ENCODE data around the gene LYSMD4.
"Not testable (repeated sequence)": the region's sequence is repeated elsewhere in the genome, so short reads cannot be mapped to it uniquely, and the experiment has no call there.

LYSMD4 gene

GRCh38 chr15:99733268-99734039, at the start of gene LYSMD4:
LYSMD4 (minus strand) TSS chr15:99733437; CDS start chr15:99731999, 1,438 bp downstream.
- DNase-seq: peak; percentile 99

- DNase-seq: not testable (repeated sequence)
Observed at GRCh38 chr15:99782029-99782428, 48.8 kb upstream of the LYSMD4 start.

GRCh38 chr15:99777144-99777543, 43.9 kb upstream of the LYSMD4 start:
- DNase-seq: no peak

- DNase-seq: no peak
Observed at GRCh38 chr15:99764522-99764921, 31.3 kb upstream of the LYSMD4 start.

DNA sequence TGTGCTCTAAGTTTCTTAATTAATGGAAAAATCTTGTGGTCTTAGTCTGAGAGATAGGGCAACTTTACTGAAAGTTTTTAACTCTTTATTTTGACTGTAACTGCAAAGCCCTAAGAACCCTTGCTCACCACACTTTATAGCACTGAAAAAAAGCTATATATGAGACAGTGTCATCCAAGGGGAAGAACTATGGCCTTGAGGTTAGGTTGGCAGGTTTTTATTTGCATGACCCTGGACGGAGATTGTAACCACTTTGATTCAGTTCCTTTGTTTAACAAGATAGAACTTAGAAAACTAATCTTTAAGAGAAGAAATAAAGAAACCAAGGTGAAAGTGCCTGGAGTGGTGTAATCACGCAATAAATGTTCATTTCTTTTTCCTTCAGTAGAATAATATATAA, 30.6 kb upstream of the LYSMD4 start:
- DNase-seq: no peak

DNA sequence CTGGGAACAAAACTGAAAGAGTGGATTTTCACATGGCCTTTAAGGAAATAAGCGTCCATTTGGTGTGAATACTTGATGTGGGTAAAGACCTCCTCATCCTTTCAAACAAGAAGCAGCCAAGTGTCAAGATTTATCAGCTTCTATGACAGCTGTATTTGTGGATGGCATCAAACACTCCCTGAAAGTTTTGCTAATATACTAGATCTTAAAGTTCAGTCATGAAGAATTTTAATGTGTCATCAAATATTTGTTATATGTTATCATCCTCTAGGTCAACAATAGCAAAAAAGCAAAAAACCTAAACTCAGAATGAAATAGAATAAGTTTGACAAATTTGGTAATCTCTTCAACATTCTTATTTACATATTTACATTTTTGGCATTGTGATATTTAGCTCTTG, 29.1 kb upstream of the LYSMD4 start:
- DNase-seq: no peak

- DNase-seq: no peak
Observed at GRCh38 chr15:99755692-99756409, 22.6 kb upstream of the LYSMD4 start.

DNA sequence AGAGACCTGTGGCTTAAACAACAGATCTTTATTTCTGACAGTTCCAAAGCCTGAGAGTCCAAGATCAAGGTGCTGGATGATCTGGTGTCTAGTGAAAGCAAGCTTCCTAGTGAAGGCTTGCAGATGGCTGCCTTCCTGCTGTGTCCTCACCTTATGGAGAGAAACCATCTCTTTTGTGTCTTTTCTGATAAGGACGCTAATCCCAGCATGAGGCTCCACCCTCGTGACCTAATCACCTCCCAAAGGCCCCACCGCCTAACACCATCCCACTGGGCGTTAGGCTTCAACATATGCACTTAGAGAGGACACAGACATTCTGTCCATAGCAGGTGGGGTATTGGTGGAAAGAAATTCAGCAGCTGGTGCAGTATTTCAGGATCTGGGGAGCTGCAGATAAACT, 19.8 kb upstream of the LYSMD4 start:
- DNase-seq: no peak

DNA sequence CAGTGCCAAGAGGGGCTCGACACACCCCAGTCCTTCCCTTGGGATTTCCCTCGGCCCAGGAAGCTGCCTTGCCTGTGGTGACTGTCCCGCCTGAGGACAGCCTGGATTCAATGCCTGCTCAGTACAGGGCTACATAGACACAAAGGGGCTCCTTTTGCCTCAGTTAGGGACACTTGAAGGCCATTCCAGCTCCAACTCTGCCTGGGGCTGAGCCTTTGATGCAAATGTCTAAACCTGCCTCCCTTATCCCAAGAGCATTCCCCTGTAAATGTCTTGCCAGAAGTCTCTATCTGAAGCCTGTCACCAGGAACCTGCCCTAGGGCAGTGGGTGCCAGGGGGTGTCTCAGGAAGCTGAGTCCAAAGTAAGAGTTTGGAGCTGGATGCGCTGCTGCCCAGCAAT, 19.3 kb upstream of the LYSMD4 start:
- no peak for DNase-seq

GRCh38 chr15:99750326-99750725, 17.1 kb upstream of the LYSMD4 start:
- not testable (repeated sequence) for DNase-seq

- DNase-seq: no peak
Observed at GRCh38 chr15:99749386-99749785, 16.1 kb upstream of the LYSMD4 start.

DNA sequence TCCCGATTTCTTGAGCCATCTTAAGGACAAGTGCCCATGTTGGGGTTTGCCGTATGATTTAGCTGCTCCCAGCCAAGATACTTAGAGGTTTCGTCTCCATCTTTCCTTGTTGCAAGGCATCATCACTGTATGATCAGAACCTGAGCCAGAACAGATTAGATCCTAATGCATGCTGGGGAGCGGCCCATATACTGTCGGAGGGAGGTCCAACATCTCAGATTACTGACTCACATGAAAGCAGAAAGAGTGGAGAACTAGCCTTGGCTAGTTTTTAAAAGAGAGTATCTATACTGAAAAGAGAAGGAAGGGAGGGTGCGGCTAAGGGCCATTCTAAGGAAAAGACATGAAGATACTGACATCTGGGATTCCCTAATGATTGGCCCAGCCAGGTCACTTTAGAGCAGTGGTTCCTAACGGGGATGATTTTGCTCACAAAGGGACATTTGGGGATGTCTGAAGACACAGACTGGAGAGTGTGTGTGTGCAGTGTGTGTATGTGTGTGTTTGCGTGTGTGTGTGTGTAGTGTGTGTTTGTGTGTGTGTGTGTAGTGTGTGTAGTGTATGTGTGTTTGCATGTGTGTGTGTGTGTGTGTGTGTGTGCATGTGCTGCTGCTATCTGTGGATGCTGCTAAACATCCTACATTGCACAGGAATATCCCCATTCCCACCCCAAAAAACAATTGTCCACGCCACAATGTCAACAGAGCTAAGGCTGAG, 12.3 kb upstream of the LYSMD4 start:
- no peak for DNase-seq

- no peak for DNase-seq
Observed at GRCh38 chr15:99744142-99744541, 10.9 kb upstream of the LYSMD4 start.

GRCh38 chr15:99741835-99742234, 8.6 kb upstream of the LYSMD4 start:
- DNase-seq: no peak

GRCh38 chr15:99738021-99738847, 5.0 kb upstream of the LYSMD4 start:
- DNase-seq: no peak

DNA sequence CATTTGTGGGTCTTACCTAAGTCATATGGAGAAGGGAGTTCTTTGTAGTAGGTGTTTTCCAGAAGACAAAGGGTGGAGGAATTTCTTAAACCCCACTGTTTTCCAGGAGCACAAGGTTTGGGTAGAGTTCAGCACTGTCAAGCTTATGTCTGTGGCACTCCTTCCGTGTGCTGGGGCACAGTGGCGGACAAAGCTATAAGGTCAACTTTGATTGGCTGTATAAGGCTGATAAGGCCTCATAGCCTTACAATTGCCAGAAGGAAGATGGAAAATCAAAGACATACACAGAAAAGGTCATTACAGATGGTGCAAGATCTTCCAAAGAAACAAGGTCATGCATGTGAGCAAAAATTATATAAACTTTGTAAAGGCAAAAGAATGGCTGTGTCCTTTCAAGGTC, 3.5 kb upstream of the LYSMD4 start:
- no peak for DNase-seq

DNA sequence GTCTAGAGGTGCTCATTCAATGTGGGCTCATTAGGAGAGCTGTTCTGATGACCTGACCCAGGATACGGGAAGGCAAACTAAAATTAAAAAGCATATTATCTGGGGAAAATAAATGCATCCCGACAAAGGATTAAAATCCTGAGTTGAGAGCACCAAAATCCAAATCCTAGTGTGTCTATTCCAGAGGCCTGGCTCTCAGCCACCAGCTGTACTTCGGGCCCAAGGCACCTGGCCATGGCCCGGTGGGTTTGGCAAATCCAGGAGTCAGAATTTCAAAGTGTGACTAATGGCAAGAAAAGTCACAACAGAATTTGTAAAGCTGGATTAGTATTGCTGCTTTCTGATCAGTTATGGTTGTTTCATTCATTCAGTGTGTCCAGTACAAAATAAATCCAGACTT, 2.6 kb upstream of the LYSMD4 start:
- no peak for DNase-seq

DNA sequence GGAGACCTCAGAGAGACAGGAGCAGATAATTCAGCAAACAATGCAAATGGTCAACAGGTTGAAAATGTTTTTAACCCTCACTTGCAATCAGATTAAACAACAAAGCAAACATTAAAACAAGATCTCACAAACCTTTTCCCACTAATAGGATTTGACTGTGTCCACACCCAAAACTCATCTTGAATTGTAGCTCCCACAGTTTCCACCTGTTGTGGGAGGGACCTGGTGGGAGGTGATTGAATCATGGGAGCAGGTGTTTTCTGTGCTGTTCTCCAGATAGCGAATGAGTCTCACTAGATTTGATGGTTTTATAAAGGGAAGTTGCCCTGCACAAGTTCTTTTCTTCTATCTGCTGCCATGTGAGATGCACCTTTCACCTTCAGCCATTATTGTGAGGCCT, 1.3 kb upstream of the LYSMD4 start:
- DNase-seq: no peak

- not testable (repeated sequence) for DNase-seq
Observed at GRCh38 chr15:99734040-99734291, 729 bp upstream of the LYSMD4 start.

- no peak for DNase-seq
Observed at GRCh38 chr15:99732751-99733267, 428 bp downstream of the LYSMD4 start.

- no peak for DNase-seq
Observed at GRCh38 chr15:99732124-99732750, 1.0 kb downstream of the LYSMD4 start.

GRCh38 chr15:99731336-99732123, 1.7 kb downstream of the LYSMD4 start:
- no peak for DNase-seq
